Transverse colon (tissue), 4 donors: ENCODE results near the gene PSMC1. TPM values are rescaled to one million over a fixed set of nuclear protein-coding genes. Genes with fewer than 3 reads are reported as not detected.

Experiments
- DNase-seq: peaks from one replicate; pipeline ENCODE4 v3.0.0-alpha.2; 2019
- H3K27ac ChIP-seq, 4 donors: fragments of 200-600 bp; sonication (generic); 2 replicates each; pipeline ENCODE4 v1.5.1; 2016 to 2018; ENCODE audit warnings: inconsistent platforms in 4 of 4
- H3K27me3 ChIP-seq: fragments of 200-600 bp; sonication (generic); 2 replicates; pipeline ENCODE4 v1.5.1; 2017; ENCODE audit warnings: inconsistent platforms
- H3K36me3 ChIP-seq, 4 donors: fragments of 200-600 bp; sonication (generic); 2 replicates each; pipeline ENCODE4 v1.5.1; 2017 to 2019; ENCODE audit warnings: inconsistent platforms in 4 of 4
- H3K4me1 ChIP-seq, 4 donors: fragments of 200-600 bp; sonication (generic); 2 replicates each; pipeline ENCODE4 v1.5.1; 2017 to 2020; ENCODE audit warnings: inconsistent platforms in 4 of 4
- H3K4me3 ChIP-seq, 4 donors: fragments of 200-600 bp; sonication (generic); 1 replicate in 1 of 4; 2 replicates in 3 of 4; pipeline versions ENCODE4 v1.5.1 to v1.6.1; 2017 to 2019; ENCODE audit warnings: inconsistent platforms in 4 of 4
- H3K9me3 ChIP-seq, 2 donors: fragments of 200-600 bp; sonication (generic); 2 replicates each; pipeline ENCODE4 v1.5.1; 2017 to 2019; ENCODE audit warnings: inconsistent platforms in 2 of 2
- EP300 ChIP-seq: sonication (generic); formaldehyde crosslinking; IDR thresholded peaks from one replicate; pipeline ENCODE4 v1.6.1; 2017; ENCODE audit warnings: antibody characterized with exemption, low read depth
- POLR2A ChIP-seq: fragments of 450-650 bp; IDR thresholded peaks from one replicate; pipeline ENCODE4 v1.6.1; 2016; ENCODE audit warnings: antibody characterized with exemption, mild to moderate bottlenecking, moderate library complexity
- POLR2AphosphoS5 ChIP-seq, 3 donors: sonication (generic); formaldehyde crosslinking; IDR thresholded peaks; one replicate each; pipeline ENCODE4 v1.6.1; 2016; ENCODE audit warnings: antibody characterized with exemption in 3 of 3
- WGBS, 2 donors: methylation state at CpG; one replicate each; pipeline ENCODE4 v1.1.5; 2018; ENCODE audit warnings: low coverage in 1 of 2; 5-methylcytosine and 5-hydroxymethylcytosine counted together
- in situ Hi-C, 4 donors: fragments of 200-750 bp; cut with MboI; loops; one replicate each; pipeline versions ENCODE4 v1.15.0 to v1.15.1; 2017; ENCODE audit warnings: low sequenced_read_pairs in 3 of 4, low pct_ligation_motif_present in 1 of 4, low pct_unique_long_range_greater_than_20kb in 1 of 4
- intact Hi-C: fragments of 100-400 bp; cut with DNase I; formaldehyde crosslinking; loops from one replicate; pipeline ENCODE4 v1.15.1; 2023; ENCODE audit warnings: low total_unique reads
- total RNA-seq, 4 donors: library from RNA; depleted of rRNA; stranded (reverse); fragments of >200 nt; gene quantifications; one replicate each; pipeline ENCODE4 v1.1.0, GENCODE V29; 2016
- TF ChIP-seq, protein P1 (sequence below), 5 experiments: fragments of 200-600 bp in 3 of 5; fragments of 450-650 bp in 2 of 5; sonication (generic) in 3 of 5; IDR thresholded peaks; 1 replicate in 2 of 5; 2 replicates in 3 of 5; pipeline ENCODE4 v1.5.1; 2016 to 2017; ENCODE audit warnings: antibody characterized with exemption in 5 of 5, inconsistent platforms in 3 of 5, mild to moderate bottlenecking in 2 of 5, moderate library complexity in 1 of 5

Gene PSMC1
- total RNA-seq, 4 donors from 2014 or later: 23.9 to 79.9 (median 56.2) TPM

DNA sequence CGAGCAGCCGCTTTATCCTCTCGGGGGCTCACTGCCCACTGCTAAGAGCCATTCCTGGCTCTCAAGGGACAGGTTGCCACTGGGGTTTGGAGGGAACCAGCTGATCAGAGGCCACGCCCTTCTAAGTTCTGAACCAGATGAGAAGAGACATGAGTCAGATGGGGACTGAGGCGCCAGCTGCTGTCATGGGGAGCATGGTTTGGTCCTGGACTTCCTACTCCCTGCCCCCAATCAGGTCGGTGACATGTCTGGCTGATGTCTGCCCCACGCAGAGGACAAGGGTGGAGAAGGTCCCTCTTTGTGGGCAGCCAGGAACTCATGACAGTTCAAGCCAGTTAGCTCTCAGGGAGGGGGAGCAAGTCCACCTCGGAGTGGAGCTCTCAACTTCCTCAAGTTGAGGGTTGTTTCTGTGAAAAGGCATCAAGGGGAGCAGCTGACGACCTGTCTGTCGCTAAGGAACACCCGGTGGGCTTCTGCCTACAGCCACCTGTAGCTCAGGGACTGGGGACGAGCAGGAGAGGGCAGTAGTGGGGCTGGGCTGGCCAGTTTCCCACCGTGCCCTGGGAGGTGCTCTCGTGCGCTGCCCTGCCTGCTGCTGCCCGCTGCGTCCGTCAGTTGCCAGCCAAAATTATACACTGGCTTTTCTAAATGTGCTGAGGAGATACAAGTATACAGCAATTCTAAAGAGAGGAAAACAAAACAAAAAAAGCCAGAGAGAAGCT lies 20.5 kb downstream of the PSMC1 start:
- DNase-seq: no peak
- Histone ChIP-seq H3K27ac (no peak overlapping the region), H3K4me1 (no peaks in the 10 kb centered on the region), H3K4me3 (no peak overlapping the region), H3K9me3 (no peaks in the 10 kb centered on the region), H3K27me3 (no peaks in the 10 kb centered on the region), H3K36me3 (peaks cover 0 to 33% (median 7%) of the 10 kb centered on the region in 4 donors)
- TF ChIP-seq EP300: no peak
- intact Hi-C loops: no loop called here
- in situ Hi-C loops: no loop called here
- WGBS, 2 donors: 86% methylated on average over 18 of the region's 18 CpGs; no CpG with 5 or more reads in 1 of the 2 donors

DNA sequence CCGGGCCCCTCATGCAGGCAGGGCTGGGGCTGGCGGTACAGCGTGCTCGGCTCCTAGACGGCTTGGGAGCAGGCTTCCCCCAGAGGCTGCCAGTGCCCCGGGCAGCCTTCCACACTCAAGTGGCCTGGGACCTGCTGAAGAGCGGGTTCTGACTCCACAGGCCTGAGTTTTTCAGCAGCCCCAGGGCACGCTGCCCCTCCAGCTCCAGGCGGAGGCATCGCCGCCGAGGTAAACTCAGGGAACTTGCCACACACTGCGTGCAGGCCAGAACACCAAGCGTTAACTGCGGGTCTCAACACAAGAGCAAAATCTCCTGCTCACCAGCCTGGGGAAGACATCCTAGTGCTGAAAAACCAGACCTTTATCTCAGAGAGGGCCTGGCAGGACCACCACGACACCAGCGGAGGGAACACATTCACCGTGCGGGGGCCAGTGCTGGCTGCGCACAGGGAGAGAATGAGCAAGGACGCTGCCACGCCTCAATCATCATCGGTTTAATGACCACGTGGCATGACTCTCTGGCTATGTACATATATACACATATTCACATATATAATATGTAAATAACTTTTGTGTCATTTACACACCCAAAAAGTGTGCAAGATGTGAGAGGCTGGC lies 21.3 kb downstream of the PSMC1 start:
- Histone ChIP-seq H3K27ac (no peak overlapping the region), H3K27me3 (no peaks in the 10 kb centered on the region), H3K4me1 (no peaks in the 10 kb centered on the region), H3K4me3 (no peak overlapping the region), H3K9me3 (no peaks in the 10 kb centered on the region), H3K36me3 (peaks cover 0 to 29% (median 6%) of the 10 kb centered on the region in 4 donors)
- WGBS, 2 donors: 88% methylated on average over 24 of the region's 24 CpGs; no CpG with 5 or more reads in 1 of the 2 donors
- DNase-seq: no peak
- intact Hi-C loops: no loop called here
- TF ChIP-seq, protein P1, sequence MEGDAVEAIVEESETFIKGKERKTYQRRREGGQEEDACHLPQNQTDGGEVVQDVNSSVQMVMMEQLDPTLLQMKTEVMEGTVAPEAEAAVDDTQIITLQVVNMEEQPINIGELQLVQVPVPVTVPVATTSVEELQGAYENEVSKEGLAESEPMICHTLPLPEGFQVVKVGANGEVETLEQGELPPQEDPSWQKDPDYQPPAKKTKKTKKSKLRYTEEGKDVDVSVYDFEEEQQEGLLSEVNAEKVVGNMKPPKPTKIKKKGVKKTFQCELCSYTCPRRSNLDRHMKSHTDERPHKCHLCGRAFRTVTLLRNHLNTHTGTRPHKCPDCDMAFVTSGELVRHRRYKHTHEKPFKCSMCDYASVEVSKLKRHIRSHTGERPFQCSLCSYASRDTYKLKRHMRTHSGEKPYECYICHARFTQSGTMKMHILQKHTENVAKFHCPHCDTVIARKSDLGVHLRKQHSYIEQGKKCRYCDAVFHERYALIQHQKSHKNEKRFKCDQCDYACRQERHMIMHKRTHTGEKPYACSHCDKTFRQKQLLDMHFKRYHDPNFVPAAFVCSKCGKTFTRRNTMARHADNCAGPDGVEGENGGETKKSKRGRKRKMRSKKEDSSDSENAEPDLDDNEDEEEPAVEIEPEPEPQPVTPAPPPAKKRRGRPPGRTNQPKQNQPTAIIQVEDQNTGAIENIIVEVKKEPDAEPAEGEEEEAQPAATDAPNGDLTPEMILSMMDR (IDR thresholded peaks at IDR 0.05): no peak
- no peak for TF ChIP-seq POLR2AphosphoS5 (IDR thresholded peaks at IDR 0.05)
- TF ChIP-seq POLR2A: no peak
- no peak for TF ChIP-seq EP300
- in situ Hi-C loops: no loop called here

DNA sequence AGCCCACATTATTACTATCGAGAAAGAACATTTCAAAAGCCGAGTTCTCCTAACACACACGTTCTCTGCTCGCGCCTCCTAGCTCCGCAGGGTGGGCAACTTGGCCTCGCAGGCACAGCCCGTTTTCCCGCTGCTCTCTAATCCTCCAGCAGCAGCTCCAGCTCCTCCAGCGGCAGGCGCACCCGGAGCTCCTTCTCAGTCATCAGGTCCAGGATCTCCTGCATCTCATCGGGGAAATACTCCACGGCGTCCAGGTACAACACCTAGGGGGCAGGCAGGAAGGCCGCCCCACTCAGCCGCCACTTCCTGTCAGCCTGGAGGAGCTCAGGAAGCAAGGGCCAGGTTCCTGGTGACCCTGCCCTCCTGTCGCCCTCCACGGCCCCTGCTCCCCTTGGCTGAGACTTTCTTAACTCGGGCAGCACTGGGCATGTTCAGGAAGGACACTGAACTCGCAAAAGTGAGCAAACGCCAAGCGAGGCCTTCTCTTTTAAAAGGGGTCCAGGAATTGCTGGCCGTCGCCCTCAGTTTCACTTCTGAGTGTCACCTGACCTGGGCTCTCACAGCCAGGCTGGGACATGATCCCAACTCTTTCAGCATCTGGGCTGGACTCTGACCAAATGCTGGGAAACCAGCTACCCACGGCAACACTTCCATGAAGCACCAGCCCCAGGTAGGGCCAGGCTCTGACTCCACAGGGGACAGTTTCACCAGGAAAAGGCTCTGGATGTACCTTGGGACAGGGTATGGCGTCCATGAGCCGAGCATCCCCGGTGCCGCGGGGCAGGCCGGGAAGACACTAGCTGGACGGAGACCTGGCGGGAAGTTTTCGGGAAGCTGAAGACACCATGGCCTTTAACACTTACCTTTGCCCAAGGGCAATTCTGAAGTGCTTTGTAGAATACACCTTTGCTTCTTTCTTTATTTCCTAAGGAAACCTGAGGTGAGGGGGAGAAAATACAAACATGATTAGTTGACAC lies 22.1 kb downstream of the PSMC1 start:
- no peaks in the 10 kb centered on the region for H3K9me3 ChIP-seq
- no peak overlapping the region for H3K27ac ChIP-seq
- in situ Hi-C loops (no loop called here), intact Hi-C loops (no loop called here)
- no peaks in the 10 kb centered on the region for H3K4me1 ChIP-seq
- no peak for DNase-seq
- no peaks in the 10 kb centered on the region for H3K27me3 ChIP-seq
- H3K36me3 ChIP-seq: peaks cover 0 to 26% (median 5%) of the 10 kb centered on the region in 4 donors
- H3K4me3 ChIP-seq: no peak overlapping the region
- WGBS, 2 donors: 95 to 98% methylated on average over 10 to 33 of the region's 35 CpGs
- TF ChIP-seq POLR2AphosphoS5 (IDR thresholded peaks at IDR 0.05) (no peak), POLR2A (no peak), EP300 (no peak)
- TF ChIP-seq, protein P1 (IDR thresholded peaks at IDR 0.05): no peak

DNA sequence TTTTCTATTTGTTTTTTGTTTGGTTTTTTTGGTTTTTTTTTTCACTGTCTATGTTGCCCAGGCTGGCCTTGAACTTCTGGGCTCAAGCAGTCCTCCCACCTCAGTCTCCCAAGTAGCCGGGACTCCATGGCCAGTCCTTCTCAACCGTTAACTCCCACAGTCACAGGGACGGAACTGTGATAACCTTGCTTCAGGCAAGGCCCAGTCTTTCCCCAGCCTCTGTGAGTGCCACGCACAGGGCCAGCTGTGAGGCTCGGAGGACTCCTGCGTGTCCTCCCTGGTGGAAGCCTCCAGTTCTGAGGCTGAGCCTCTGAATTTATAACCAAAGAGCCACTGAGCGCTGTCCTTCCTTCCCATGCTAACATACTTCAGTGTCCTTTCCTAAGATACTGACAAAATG lies 23.7 kb downstream of the PSMC1 start:
- in situ Hi-C loops (no loop called here), intact Hi-C loops (no loop called here)
- DNase-seq: no peak
- no peaks in the 10 kb centered on the region for H3K27me3 ChIP-seq
- H3K4me1 ChIP-seq: no peaks in the 10 kb centered on the region
- H3K36me3 ChIP-seq: peaks cover 0 to 32% (median 7%) of the 10 kb centered on the region in 4 donors
- WGBS, 2 donors: 82 to 98% methylated on average over 2 to 7 of the region's 7 CpGs
- no peak overlapping the region for H3K27ac ChIP-seq
- H3K4me3 ChIP-seq: no peak overlapping the region
- TF ChIP-seq POLR2AphosphoS5 (IDR thresholded peaks at IDR 0.05) (no peak), EP300 (no peak), POLR2A (no peak)
- TF ChIP-seq, protein P1 (IDR thresholded peaks at IDR 0.05): no peak
- H3K9me3 ChIP-seq: no peaks in the 10 kb centered on the region
